Keratinocyte (primary cell): ENCODE data around the gene NLGN3. TPM values are rescaled to one million over a fixed set of nuclear protein-coding genes. Genes with fewer than 3 reads are reported as not detected.

Experiments
- DNase-seq: peaks from one replicate; pipeline ENCODE4 v3.0.0-alpha.2; 2011; ENCODE audit warnings: low read depth, missing footprints, low spot score
- FAIRE-seq: peaks from 2 replicates; lab custom pipeline; 2011; peaks lifted over from hg19 to GRCh38; lab: Jason Lieb, UNC
- H2AFZ ChIP-seq: 2 replicates; pipeline ENCODE4 v1.6.0; 2012; ENCODE audit warnings: low read length, control low read depth, inconsistent platforms; ENCODE audit not compliant: control insufficient read depth
- H3K27ac ChIP-seq: 2 replicates; pipeline ENCODE4 v1.5.1; 2011; ENCODE audit warnings: low read length; ENCODE audit not compliant: control insufficient read depth, insufficient read depth
- H3K27me3 ChIP-seq: 3 replicates; pipeline ENCODE4 v1.6.0; 2011; ENCODE audit warnings: low read length; ENCODE audit not compliant: control insufficient read depth, insufficient read depth; ENCODE audit errors: extremely low read depth
- H3K36me3 ChIP-seq, 2 experiments: 2 replicates in 1 of 2; 3 replicates in 1 of 2; pipeline ENCODE4 v1.5.1; 2011; ENCODE audit warnings: low read length in 2 of 2, mild to moderate bottlenecking in 1 of 2; ENCODE audit not compliant: control insufficient read depth in 2 of 2, insufficient read depth in 2 of 2; ENCODE audit errors: extremely low read depth in 1 of 2
- H3K4me1 ChIP-seq: 3 replicates; pipeline ENCODE4 v1.5.1; 2011; ENCODE audit warnings: low read length; ENCODE audit not compliant: control insufficient read depth, insufficient read depth; ENCODE audit errors: extremely low read depth
- H3K4me2 ChIP-seq: 3 replicates; pipeline ENCODE4 v1.6.0; 2011; ENCODE audit warnings: low read depth, low read length; ENCODE audit not compliant: control insufficient read depth, insufficient read depth; ENCODE audit errors: extremely low read depth
- H3K4me3 ChIP-seq, 3 experiments: fragments of 200-600 bp in 1 of 3; sonication (generic) in 1 of 3; 2 replicates in 2 of 3; 3 replicates in 1 of 3; pipeline ENCODE4 v1.5.1; 2011 to 2016; ENCODE audit warnings: low read length in 3 of 3, mild to moderate bottlenecking in 3 of 3, control low read depth in 2 of 3, inconsistent platforms in 1 of 3, low read depth in 1 of 3, mixed read lengths in 1 of 3, mixed run types in 1 of 3, moderate library complexity in 1 of 3; ENCODE audit not compliant: control insufficient read depth in 2 of 3, insufficient read depth in 2 of 3; ENCODE audit errors: extremely low read depth in 1 of 3
- H3K79me2 ChIP-seq: 2 replicates; pipeline ENCODE4 v1.6.0; 2012; ENCODE audit warnings: low read length; ENCODE audit not compliant: control insufficient read depth, insufficient read depth
- H3K9ac ChIP-seq: 3 replicates; pipeline ENCODE4 v1.6.0; 2011; ENCODE audit warnings: low read length; ENCODE audit not compliant: control insufficient read depth, insufficient read depth; ENCODE audit errors: extremely low read depth
- H3K9me1 ChIP-seq: 3 replicates; pipeline ENCODE4 v1.6.0; 2011; ENCODE audit warnings: low read length; ENCODE audit not compliant: control insufficient read depth, insufficient read depth; ENCODE audit errors: extremely low read depth
- H3K9me3 ChIP-seq: 2 replicates; pipeline ENCODE4 v1.5.1; 2012; ENCODE audit warnings: low read depth, low read length; ENCODE audit not compliant: control insufficient read depth
- H4K20me1 ChIP-seq: 3 replicates; pipeline ENCODE4 v1.6.0; 2011; ENCODE audit warnings: low read length; ENCODE audit not compliant: control insufficient read depth, insufficient read depth; ENCODE audit errors: extremely low read depth
- CTCF ChIP-seq, 3 experiments: IDR thresholded peaks in 1 of 3; conservative IDR thresholded peaks in 1 of 3; optimal IDR thresholded peaks in 1 of 3; 2 replicates in 2 of 3; 3 replicates in 1 of 3; pipeline versions ENCODE3 to v1.5.1; 2011; ENCODE audit warnings: low read length in 3 of 3, mild to moderate bottlenecking in 3 of 3, moderate library complexity in 2 of 3, control low read depth in 1 of 3, inconsistent platforms in 1 of 3; ENCODE audit not compliant: insufficient read depth in 2 of 3; ENCODE audit errors: extremely low read depth in 1 of 3
- EZH2 ChIP-seq: IDR thresholded peaks from one replicate; pipeline ENCODE4 v1.6.1; 2012; ENCODE audit warnings: inconsistent platforms, mild to moderate bottlenecking, low read length, moderate library complexity
- dilution Hi-C: fragments of 300-500 bp; cut with MboI; formaldehyde crosslinking; loops from one replicate; pipeline ENCODE4 v1.7.0; 2020; ENCODE audit warnings: low sequenced_read_pairs; ENCODE audit not compliant: extremely low pct_ligation_motif_present
- polyA plus RNA-seq, 5 experiments: library from polyadenylated mRNA; depleted of rRNA in 3 of 5; stranded (reverse) in 3 of 5; stranded (forward) in 1 of 5; unstranded in 1 of 5; fragments of >200 nt; gene quantifications; 1 replicate in 1 of 5; 2 replicates in 3 of 5; 3 replicates in 1 of 5; pipeline versions ENCODE4 v1.2.1 to v1.2.3, GENCODE V29; 2011 to 2012; ENCODE audit warnings: missing spikeins in 2 of 5, low read depth in 1 of 5, low replicate concordance in 1 of 5

The NLGN3 gene
- polyA plus RNA-seq, 1 donor (not counting 4 experiments of a cell fraction or from before 2014, with no cell fraction given), result 0.05 TPM

DNA sequence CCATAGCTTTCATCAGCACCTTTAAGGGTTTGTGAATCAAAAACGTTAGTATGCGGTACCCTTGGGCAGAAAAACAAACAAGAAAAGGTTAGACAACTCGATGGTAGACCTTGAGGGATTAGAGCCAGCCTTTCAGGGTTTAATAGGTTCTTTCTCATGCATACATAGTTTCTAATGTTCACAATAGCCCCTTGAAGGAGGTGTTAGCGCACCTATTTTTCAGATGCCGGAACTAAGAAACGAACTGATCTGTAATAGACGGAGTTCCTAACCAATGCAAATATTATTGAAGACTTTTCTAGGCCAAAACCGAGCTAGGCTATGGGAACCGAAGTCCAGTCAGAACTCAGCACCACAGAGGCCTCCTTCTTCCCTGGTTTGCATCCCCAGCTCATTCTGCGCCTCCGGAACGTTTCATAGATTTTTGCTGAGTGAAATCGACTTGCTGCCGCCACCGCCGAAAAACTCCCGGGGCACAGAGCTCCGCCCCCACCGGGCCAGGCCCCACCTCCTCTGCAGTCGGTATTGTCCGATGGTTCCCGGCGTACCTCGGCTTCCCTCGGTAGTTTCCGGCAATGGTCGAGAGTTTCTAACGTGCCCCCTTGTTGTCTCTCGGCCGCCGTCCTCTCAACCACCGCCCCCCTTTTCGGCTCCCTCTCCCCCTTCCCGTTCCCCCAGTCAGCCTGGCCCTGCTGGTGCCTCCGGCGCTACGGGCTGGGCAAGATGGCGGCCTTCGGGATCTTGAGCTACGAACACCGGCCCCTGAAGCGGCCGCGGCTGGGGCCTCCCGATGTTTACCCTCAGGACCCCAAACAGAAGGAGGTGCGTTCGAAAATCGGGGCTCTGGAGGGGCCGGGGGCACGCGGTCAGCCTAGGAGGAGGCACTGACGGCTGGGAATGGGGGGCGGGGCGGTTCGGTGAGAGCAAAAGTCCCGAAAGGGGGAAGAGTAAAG, 26.3 kb upstream of the NLGN3 start, which contains the start of gene MED12:
MED12 (plus strand) TSS at position 565 of the 953 bp plus-strand sequence; CDS start at position 724, 159 bp downstream.
- DNase-seq (peak; percentile 5), FAIRE-seq (no peak)
- dilution Hi-C loops, result no loop called here
- Histone ChIP-seq H3K4me1 (peaks cover 10% of the 10 kb centered on the region), H2AFZ (peak within 1 kb of the TSS; percentile 96), H4K20me1 (no peaks in the 10 kb centered on the region), H3K4me2 (peak within 1 kb of the TSS; percentile 84), H3K9me1 (no peaks in the 10 kb centered on the region), H3K9ac (peak within 1 kb of the TSS; percentile 80), H3K9me3 (no peaks in the 10 kb centered on the region), H3K4me3 (peak within 1 kb of the TSS; percentile 61 to 74 (median 71)), H3K27me3 (no peaks in the 10 kb centered on the region), H3K27ac (peak within 1 kb of the TSS; percentile 52), H3K36me3 (peaks cover 6 to 7% of the 10 kb centered on the region in 2 experiments), H3K79me2 (no peaks in the 10 kb centered on the region)
- TF ChIP-seq CTCF (optimal IDR thresholded peaks at IDR 0.05 in 1 of 3, IDR thresholded peaks at IDR 0.05 in 1 of 3, conservative IDR thresholded peaks at IDR 0.05 in 1 of 3; ENCODE audit: extremely low read depth in 1 of 3, insufficient read depth in 2 of 3, low read length in 3 of 3) (no peak), EZH2 (no peak)

- H3K36me3 ChIP-seq, result peaks cover 6 to 7% of the 10 kb centered on the region in 2 experiments
- no peaks in the 10 kb centered on the region for H3K79me2 ChIP-seq
- DNase-seq (no peak), FAIRE-seq (no peak)
- dilution Hi-C loops, result no loop called here
- H3K27me3 ChIP-seq, result no peaks in the 10 kb centered on the region
- H3K9me1 ChIP-seq, result no peaks in the 10 kb centered on the region
- peak overlapping the region; percentile 81 for H3K4me2 ChIP-seq
- peak overlapping the region; percentile 80 for H3K9ac ChIP-seq
- no peaks in the 10 kb centered on the region for H4K20me1 ChIP-seq
- no peak for TF ChIP-seq CTCF (optimal IDR thresholded peaks at IDR 0.05 in 1 of 3, IDR thresholded peaks at IDR 0.05 in 1 of 3, conservative IDR thresholded peaks at IDR 0.05 in 1 of 3; ENCODE audit: extremely low read depth in 1 of 3, insufficient read depth in 2 of 3, low read length in 3 of 3)
- no peak for TF ChIP-seq EZH2
- H3K4me1 ChIP-seq, result peaks cover 10% of the 10 kb centered on the region
- H3K9me3 ChIP-seq, result no peaks in the 10 kb centered on the region
- H2AFZ ChIP-seq, result peak overlapping the region; percentile 63
- peak overlapping the region; percentile 26 for H3K27ac ChIP-seq
- H3K4me3 ChIP-seq, result peak overlapping the region; percentile 61 to 71 (median 68)
These were observed 25.6 kb upstream of the NLGN3 start for GRCh38 chrX:71118985-71119535.
